ENCODE measurements around the gene ZNF532.

ZNF532 gene

GRCh38 chr18:58983260-58984155 is 118.8 kb downstream of the ZNF532 start:
- no peak for DNase-seq

DNA sequence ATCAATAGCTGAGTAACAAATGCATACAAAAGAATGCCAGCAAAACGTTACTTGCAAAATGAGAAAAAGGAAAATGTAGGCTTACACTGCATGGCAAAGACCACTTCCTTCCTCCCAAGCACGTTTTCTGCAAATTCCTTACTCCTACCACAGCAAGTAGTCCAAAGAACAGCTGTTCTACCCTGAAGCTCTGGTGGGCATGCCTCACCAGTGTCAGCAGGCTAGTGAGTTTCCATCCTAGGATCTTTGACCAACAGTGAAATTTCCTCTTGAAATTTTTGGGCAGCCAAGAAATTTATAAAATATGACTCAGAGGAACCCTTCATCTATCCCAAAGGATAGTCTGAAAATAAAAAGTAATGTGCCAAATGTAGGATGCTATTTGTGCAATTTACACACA is 123.9 kb downstream of the ZNF532 start:
- DNase-seq: no peak

- DNase-seq: no peak
These were observed 124.6 kb downstream of the ZNF532 start for GRCh38 chr18:58989184-58989759.

GRCh38 chr18:58990720-58991119 is 126.0 kb downstream of the ZNF532 start:
- DNase-seq: no peak

DNA sequence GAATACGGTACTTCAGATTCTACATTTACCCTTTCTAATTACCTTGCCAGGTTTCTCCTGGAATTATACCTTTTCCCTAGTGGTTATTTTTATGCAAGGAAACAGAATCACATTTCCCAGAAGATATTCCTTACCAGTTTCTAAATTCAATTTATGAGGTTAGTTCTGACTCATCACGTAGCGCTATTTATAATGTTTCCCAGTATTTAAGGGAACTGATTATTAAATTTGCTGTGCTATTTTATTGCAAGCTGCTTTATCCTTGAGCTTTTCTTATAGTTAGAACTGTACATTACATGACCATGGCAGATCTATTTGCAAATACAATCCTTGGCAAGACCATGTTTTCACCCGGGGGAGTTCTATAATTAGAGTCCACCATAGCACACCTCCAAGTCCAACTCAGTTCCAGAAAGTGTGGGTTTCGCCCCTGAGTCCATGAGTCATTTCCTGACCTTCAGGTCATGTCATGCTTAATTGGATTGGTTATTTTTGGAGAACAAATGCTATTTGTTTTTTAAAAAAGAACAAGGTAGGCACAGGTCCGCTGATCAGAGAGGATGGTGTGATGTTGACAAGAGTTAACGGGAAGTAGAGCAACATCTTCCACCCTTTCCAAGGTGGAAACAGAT is 126.6 kb downstream of the ZNF532 start:
- DNase-seq: no peak

DNA sequence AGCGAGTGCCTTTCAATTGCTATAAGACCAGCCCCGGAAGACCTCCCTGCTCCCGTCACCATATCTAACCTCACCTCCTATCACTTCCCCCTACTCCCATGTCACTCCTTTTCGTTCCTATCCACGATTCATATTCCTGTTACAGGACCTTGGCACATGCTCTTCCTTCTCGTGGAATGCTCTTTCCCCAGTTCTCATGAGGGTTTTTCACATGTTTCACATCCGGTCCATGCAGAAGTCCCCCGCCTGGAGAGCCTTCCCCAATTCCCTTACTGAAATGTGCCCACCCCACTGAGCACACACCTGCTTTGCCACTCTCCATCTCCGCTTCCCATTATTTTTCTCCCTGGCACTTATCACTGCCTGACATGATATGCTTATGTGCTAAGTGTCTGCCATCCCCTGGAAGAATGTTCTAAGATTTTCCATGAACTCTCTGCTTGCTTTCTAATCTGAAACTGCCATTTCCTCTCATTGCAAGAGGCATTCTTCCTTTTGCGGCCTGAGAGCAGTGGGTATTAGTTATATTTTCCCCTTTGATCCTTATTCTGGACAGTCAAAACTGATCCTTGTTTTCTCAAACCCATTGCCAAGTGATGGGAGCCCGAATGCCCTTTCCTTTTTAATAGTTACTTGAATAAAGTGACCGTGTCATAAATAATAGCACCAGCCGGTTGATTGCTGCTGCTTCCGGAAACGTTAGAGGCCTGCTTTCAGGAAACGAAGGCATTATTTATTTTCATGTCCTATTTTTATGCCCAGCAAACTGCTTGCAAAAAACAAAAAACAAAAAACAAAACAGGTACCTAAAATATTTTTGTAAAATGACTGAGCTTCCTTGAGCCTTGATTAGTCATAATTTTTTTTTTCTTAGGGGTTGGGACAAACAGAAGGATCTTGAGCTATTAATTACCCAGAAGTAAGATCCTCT is 127.9 kb downstream of the ZNF532 start:
- no peak for DNase-seq

GRCh38 chr18:58993260-58993659 is 128.6 kb downstream of the ZNF532 start:
- DNase-seq: no peak

DNA sequence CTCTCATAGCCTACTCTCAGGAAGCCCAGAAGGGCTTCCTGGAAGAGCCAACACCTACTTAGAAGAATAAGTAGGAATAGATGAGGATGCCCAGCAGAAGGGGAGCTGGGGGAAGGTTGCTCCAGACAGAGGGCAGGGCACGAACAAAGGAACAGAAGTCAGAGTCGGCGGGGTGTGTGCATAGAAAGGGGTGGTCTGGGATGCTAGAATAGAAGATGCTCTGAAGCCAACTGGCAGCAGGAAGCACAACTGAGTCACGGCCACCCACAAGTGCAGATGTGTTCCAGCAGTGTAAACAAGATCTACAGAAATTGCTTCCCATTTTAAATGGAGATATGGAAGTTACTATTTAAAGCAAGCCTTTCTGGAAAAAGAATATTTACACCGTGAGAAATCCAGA is 131.0 kb downstream of the ZNF532 start:
- DNase-seq: no peak

GRCh38 chr18:58996131-58996641 is 131.5 kb downstream of the ZNF532 start:
- peak; percentile 9 for DNase-seq

DNA sequence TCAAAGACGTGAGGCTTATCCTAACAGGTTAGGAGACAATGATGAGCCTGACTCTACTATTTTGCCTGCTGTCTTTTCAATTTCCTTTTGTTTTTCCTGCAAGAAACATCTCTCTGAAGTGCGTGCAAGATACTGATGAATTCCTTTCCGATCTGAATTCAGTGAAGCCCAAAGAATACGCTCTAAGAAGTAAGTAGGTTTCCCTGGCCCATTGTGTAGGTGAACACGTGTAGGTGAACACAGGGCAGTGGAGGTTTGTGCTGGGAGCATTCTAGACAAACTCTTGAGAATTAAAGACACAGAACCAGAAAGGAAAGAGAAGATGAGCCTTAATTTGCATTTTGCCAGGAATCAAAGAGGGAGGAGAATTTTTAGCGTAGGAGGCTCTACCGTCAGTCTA is 132.0 kb downstream of the ZNF532 start:
- no peak for DNase-seq

GRCh38 chr18:58997811-58998337 is 133.2 kb downstream of the ZNF532 start:
- no peak for DNase-seq

DNA sequence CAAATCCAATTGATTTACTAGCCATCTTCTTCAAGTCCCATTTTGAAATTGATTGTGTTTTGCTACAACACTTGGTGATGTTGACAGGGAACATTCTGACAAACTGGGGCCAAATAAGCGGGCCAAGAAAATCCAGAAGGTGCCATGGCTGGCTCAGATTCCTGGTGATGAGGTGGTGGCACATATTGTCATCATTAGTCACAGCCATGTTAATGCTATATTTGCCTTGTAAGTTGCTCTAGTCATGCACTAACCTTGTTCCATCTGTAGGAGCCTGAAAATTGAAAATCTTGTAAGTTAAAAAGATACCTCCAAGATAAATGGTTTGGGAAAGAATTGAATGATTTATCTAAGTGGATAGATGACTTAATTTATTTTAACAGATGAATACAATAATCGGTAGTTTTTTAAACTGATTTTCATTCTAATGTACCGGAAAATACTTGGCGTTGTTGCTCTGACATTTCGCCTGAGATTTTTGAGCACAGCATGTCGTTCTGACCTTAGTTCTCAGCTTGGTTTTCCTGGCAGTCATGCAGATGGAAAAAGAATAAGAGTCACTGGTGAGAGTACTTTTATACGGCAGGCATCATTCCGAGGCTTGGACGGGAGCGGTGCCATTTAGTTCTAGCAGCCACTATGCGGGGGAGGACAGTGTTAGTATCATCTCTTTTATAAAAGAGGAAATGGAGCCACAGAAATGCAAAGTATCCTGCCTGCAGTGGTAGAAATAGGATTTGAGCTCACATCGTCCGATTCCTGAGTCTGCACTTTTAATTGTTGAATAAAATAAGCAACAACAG is 133.9 kb downstream of the ZNF532 start:
- no peak for DNase-seq

GRCh38 chr18:59001166-59001565 is 136.5 kb downstream of the ZNF532 start:
- DNase-seq: no peak

- no peak for DNase-seq
These were observed 137.0 kb downstream of the ZNF532 start for GRCh38 chr18:59001721-59002120.

- no peak for DNase-seq
These were observed 138.4 kb downstream of the ZNF532 start for GRCh38 chr18:59002974-59003594.

- no peak for DNase-seq
These were observed 140.6 kb downstream of the ZNF532 start for GRCh38 chr18:59005262-59005661.

- DNase-seq: no peak
These were observed 141.9 kb downstream of the ZNF532 start for GRCh38 chr18:59006461-59007067.

DNA sequence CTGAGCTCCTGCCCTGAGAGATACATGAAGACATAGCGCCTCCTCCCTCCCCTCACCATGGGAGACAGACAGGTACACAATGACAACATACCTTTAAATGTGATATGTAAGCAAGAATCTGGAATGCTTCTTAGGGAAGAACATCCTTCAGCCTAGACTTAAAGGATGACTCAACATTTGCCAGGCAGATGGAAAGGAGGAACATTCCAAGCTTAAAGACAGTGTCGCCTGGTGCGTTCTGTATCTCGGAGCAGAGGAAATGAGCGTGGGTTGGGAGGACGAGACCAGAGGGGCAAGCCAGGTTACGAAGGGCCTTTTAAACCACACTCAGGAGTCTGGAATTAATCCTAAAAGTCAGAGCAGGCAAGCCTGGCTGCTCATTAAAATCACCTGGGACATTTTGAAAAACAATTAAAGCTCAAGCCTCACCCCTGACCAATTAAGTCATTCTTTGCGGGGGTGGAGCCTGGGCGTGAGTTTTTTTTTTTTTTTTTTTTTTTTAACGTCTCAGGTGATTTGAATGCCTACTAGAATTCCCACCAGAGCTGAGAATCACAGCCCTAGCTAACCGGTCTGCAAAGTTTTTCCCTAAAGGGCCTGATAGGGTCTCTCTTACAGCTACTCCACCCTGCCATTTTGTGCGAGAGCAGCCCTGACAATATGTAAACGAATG is 143.8 kb downstream of the ZNF532 start:
- DNase-seq: peak; percentile 32

DNA sequence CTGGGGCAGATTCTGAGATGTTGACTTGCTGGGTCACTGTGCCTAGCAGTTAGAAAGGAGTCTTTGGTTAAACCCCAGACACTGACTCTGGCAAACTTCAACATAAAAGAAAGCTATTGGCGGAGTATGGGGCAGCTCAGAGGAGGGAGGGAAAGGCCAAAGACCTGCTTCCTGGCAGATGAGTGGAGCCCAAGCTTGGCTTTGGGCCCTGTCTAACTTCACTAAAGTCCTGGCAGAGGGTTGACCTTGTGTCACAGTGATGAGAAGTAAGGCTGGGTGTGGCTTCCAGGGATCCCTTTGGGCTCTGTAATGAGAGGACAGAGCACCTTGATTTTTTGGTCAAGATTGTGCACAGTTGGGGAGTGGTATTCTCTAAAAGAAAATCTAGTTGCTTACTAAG is 145.2 kb downstream of the ZNF532 start:
- DNase-seq: no peak

DNA sequence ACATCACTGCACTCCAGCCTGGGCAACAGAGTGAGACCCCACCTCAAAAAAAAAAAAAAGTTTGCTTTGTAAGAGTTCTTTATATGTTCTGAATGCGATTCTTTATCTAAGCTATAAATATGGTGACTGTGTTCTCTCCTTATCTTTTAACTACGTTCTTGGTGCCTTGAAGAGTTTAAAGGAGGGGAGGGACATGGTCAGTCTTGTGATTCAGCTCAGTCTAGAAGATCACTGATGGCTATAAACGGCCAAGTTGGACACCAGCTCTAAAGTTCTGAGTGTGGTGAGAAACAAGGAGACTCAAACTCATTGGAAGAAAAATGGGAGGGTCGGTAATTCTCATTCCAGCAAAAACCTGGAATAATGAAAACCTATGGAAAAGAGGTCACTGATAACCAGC is 146.6 kb downstream of the ZNF532 start:
- DNase-seq: no peak
